ENCODE measurements around the gene TAGLN2. TPM values are rescaled to one million over a fixed set of nuclear protein-coding genes. Genes with fewer than 3 reads are reported as not detected.

Gene TAGLN2
- polyA plus RNA-seq, 4 donors: 244 to 472 (median 400) TPM

DNA sequence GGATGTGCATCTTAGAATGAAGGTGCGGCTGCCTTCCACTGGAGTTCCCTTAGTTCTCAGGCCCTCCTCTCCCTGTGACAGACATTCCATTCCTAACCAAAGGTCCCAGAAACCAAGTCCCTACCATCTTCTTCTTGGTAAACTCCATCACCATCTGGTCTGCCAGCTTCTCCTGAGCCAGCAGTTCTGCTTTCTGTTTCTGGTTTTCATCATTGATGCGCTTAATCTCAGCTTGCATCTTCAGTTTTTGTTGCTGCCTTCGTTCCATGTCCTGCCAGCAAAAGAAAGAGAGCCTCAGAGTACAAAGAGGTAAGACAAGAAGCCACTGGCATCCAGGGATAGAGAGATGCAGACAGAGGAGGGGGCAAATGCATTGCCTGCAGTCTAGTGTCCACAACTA lies 44.9 kb downstream of the TAGLN2 start:
- Histone ChIP-seq H3K4me3 (ENCODE audit: low read depth in 1 of 3, low read length in 3 of 3) (no peak overlapping the region), H3K4me1 (ENCODE audit: control insufficient read depth in 3 of 3, insufficient read depth in 2 of 3, low read depth in 1 of 3, low read length in 2 of 3) (peaks cover 0 to 14% (median 0%) of the 10 kb centered on the region in 3 donors), H3K9me3 (ENCODE audit: control insufficient read depth in 2 of 2, insufficient read depth in 1 of 2, low read depth in 1 of 2, low read length in 1 of 2) (no peaks in the 10 kb centered on the region), H3K36me3 (ENCODE audit: control insufficient read depth in 3 of 3, insufficient read depth in 2 of 3, low read depth in 1 of 3, low read length in 3 of 3) (peaks cover 0 to 2% (median 0%) of the 10 kb centered on the region in 3 donors), H3K27me3 (ENCODE audit: control insufficient read depth in 3 of 3, insufficient read depth in 3 of 3, low read length in 3 of 3) (no peaks in the 10 kb centered on the region), H3K27ac (ENCODE audit: low read depth in 1 of 3, low read length in 2 of 3) (no peak overlapping the region)
- WGBS, 3 donors: 87 to 91% (median 88%) methylated on average over 3 of the region's 3 CpGs
- no peak for FAIRE-seq
- DNase-seq: no peak

DNA sequence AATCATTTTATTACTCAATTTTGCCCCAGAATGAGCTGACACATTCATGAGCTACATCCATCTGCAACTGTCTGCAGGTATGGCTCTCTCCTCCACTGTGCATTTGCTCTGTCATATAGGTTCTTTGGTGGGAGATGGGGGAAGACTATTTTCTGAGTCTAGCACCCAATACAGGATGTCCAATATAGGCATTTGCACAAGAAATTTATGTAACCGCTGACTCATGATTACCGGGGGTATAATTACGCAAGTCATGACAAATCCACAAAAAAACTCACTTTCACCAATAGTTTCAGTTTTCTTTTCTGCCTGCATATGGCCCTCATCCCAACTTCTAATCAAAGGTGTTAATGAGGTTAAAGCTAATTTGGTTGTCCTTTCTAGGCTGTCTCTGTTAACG lies 45.3 kb downstream of the TAGLN2 start:
- WGBS, 3 donors: 72 to 76% (median 73%) methylated on average over 4 of the region's 4 CpGs
- Histone ChIP-seq H3K27me3 (ENCODE audit: control insufficient read depth in 3 of 3, insufficient read depth in 3 of 3, low read length in 3 of 3) (no peaks in the 10 kb centered on the region), H3K36me3 (ENCODE audit: control insufficient read depth in 3 of 3, insufficient read depth in 2 of 3, low read depth in 1 of 3, low read length in 3 of 3) (peaks cover 0 to 2% (median 0%) of the 10 kb centered on the region in 3 donors), H3K9me3 (ENCODE audit: control insufficient read depth in 2 of 2, insufficient read depth in 1 of 2, low read depth in 1 of 2, low read length in 1 of 2) (no peaks in the 10 kb centered on the region), H3K4me3 (ENCODE audit: low read depth in 1 of 3, low read length in 3 of 3) (no peak overlapping the region), H3K27ac (ENCODE audit: low read depth in 1 of 3, low read length in 2 of 3) (no peak overlapping the region), H3K4me1 (ENCODE audit: control insufficient read depth in 3 of 3, insufficient read depth in 2 of 3, low read depth in 1 of 3, low read length in 2 of 3) (peaks cover 0 to 14% (median 0%) of the 10 kb centered on the region in 3 donors)
- no peak for DNase-seq
- FAIRE-seq: no peak

DNA sequence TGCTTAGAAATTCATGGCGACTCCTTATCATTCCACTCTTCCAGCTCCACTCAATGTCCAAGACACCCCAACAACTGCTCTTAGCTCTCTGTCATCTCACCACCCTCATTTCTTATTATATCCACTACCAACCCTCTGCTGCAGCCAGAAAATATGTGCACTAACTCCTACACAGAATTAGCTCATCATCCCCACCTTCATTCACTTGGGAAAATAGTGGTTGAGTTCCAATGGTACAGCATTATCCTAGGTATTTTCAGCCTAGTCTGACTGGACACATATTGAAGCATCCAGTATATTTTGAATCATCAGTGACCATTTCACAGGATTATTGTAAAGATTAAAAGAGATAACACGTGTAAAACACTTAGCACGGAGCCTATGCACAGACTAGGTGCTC lies 46.2 kb downstream of the TAGLN2 start:
- no peak for DNase-seq

DNA sequence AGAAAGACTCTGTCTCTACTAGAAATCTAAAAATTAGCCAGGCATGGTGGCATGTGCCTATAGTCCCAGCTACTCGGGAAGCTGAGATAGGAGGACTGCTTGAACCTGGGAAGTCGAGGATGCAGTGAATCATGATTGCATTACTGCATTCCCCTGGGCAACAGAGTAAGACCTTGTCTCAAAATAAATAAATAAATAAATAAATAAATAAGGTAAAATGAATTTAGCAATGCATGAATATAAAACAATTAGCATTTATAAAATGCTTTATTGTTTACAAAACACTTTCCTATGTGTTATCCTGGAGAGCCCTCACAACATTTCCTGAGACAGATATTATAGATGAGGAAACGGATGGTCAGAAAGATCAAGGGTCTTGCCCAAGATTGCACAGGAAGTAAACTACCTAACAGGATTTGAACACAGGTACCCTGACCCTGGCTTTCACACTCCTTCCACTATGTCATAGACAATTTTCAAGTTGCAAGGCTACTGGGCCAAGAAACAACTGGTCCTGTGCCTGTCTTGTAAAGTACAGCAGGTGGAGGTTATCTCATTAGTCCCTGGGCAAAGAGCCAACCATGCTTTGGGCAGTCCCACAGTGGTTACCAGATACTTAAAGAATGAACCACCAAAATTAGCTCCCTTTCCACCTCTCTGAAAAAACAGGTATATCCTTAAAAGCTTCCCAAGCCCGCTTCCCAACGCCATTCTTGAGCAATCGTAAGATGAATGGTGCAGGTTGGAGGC lies 47.4 kb downstream of the TAGLN2 start:
- Histone ChIP-seq H3K36me3 (ENCODE audit: control insufficient read depth in 3 of 3, insufficient read depth in 2 of 3, low read depth in 1 of 3, low read length in 3 of 3) (peaks cover 0 to 2% (median 0%) of the 10 kb centered on the region in 3 donors), H3K27me3 (ENCODE audit: control insufficient read depth in 3 of 3, insufficient read depth in 3 of 3, low read length in 3 of 3) (peaks cover 0 to 2% (median 0%) of the 10 kb centered on the region in 3 donors), H3K4me1 (ENCODE audit: control insufficient read depth in 3 of 3, insufficient read depth in 2 of 3, low read depth in 1 of 3, low read length in 2 of 3) (peaks cover 0 to 14% (median 0%) of the 10 kb centered on the region in 3 donors), H3K27ac (ENCODE audit: low read depth in 1 of 3, low read length in 2 of 3) (no peak overlapping the region), H3K9me3 (ENCODE audit: control insufficient read depth in 2 of 2, insufficient read depth in 1 of 2, low read depth in 1 of 2, low read length in 1 of 2) (no peaks in the 10 kb centered on the region), H3K4me3 (ENCODE audit: low read depth in 1 of 3, low read length in 3 of 3) (no peak overlapping the region)
- no peak for DNase-seq
- no peak for FAIRE-seq
- 93 to 96% (median 95%) methylated on average over 6 of the region's 6 CpGs for WGBS, 3 donors

More for the DNA sequence above, 46.2 kb downstream of the TAGLN2 start:
- no peak for FAIRE-seq
- Histone ChIP-seq H3K9me3 (ENCODE audit: control insufficient read depth in 2 of 2, insufficient read depth in 1 of 2, low read depth in 1 of 2, low read length in 1 of 2) (no peaks in the 10 kb centered on the region), H3K36me3 (ENCODE audit: control insufficient read depth in 3 of 3, insufficient read depth in 2 of 3, low read depth in 1 of 3, low read length in 3 of 3) (peaks cover 0 to 2% (median 0%) of the 10 kb centered on the region in 3 donors), H3K4me3 (ENCODE audit: low read depth in 1 of 3, low read length in 3 of 3) (no peak overlapping the region), H3K4me1 (ENCODE audit: control insufficient read depth in 3 of 3, insufficient read depth in 2 of 3, low read depth in 1 of 3, low read length in 2 of 3) (peaks cover 0 to 14% (median 0%) of the 10 kb centered on the region in 3 donors), H3K27ac (ENCODE audit: low read depth in 1 of 3, low read length in 2 of 3) (no peak overlapping the region), H3K27me3 (ENCODE audit: control insufficient read depth in 3 of 3, insufficient read depth in 3 of 3, low read length in 3 of 3) (no peaks in the 10 kb centered on the region)
- WGBS, 3 donors: 82 to 86% (median 83%) methylated on average over 3 of the region's 3 CpGs

DNA sequence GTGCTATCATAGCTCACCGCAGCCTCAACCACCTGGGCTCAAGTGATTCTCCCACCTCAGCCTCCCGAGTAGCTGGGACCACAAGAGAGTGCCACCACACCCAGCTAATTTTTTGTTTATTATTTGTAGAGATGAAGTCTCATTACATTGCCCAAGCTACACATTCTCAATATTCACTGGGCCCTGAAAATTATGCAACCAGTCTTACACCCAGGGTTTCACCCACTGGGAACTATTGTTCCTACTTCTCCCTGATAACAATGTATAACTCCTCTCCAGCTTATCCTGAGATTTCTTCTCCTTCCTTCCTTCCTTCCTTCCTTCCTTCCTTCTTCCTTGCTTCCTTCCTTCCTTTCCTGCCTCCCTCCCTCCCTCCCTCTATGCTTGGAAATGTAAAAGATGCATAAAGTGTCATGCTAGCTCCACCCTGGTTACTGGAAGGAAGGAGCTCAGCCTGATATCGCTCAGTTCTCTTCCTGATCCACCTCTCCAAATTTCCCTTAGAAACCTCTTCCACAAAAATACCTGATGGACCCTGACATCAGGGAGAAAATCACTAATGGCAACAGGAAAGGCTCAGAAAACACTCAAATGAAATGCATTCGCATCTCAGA lies 51.7 kb downstream of the TAGLN2 start:
- no peak for DNase-seq
- 91 to 92% (median 91%) methylated on average over 4 of the region's 4 CpGs for WGBS, 3 donors
- FAIRE-seq: no peak

DNA sequence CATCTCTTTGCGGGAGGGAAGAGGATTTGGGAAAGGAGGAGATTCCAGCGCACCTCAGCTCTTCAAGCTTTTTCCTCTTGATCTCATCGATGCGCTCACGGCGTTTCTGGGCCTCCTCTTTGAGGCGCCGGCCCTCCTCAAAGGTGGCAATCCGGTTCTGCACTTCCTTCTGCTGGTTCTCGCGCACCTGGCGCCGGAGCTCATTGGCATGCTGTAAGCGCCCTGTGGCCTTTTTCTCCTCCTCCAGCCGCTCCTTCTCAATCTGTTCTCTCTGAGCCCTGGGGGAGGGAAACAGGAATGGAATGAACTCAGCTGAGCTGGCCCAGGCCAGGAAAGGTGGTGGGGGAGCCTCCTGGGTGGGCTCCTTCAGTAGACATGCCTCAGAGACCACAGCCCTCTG lies 52.4 kb downstream of the TAGLN2 start:
- H3K27ac ChIP-seq (ENCODE audit: low read depth in 1 of 3, low read length in 2 of 3): no peak overlapping the region
- H3K9me3 ChIP-seq (ENCODE audit: control insufficient read depth in 2 of 2, insufficient read depth in 1 of 2, low read depth in 1 of 2, low read length in 1 of 2): no peaks in the 10 kb centered on the region
- DNase-seq: no peak
- no peaks in the 10 kb centered on the region for H3K36me3 ChIP-seq (ENCODE audit: control insufficient read depth in 3 of 3, insufficient read depth in 2 of 3, low read depth in 1 of 3, low read length in 3 of 3)
- peaks cover 0 to 9% (median 0%) of the 10 kb centered on the region in 3 donors for H3K4me1 ChIP-seq (ENCODE audit: control insufficient read depth in 3 of 3, insufficient read depth in 2 of 3, low read depth in 1 of 3, low read length in 2 of 3)
- H3K27me3 ChIP-seq (ENCODE audit: control insufficient read depth in 3 of 3, insufficient read depth in 3 of 3, low read length in 3 of 3): peaks cover 0 to 8% (median 0%) of the 10 kb centered on the region in 3 donors
- WGBS, 3 donors: 72 to 90% (median 83%) methylated on average over 14 to 15 of the region's 15 CpGs
- H3K4me3 ChIP-seq (ENCODE audit: low read depth in 1 of 3, low read length in 3 of 3): no peak overlapping the region
- no peak for FAIRE-seq

More for the DNA sequence above, 51.7 kb downstream of the TAGLN2 start:
- H3K27me3 ChIP-seq (ENCODE audit: control insufficient read depth in 3 of 3, insufficient read depth in 3 of 3, low read length in 3 of 3): peaks cover 0 to 8% (median 0%) of the 10 kb centered on the region in 3 donors
- H3K27ac ChIP-seq (ENCODE audit: low read depth in 1 of 3, low read length in 2 of 3): no peak overlapping the region
- no peak overlapping the region for H3K4me3 ChIP-seq (ENCODE audit: low read depth in 1 of 3, low read length in 3 of 3)
- no peaks in the 10 kb centered on the region for H3K36me3 ChIP-seq (ENCODE audit: control insufficient read depth in 3 of 3, insufficient read depth in 2 of 3, low read depth in 1 of 3, low read length in 3 of 3)
- peaks cover 0 to 1% (median 0%) of the 10 kb centered on the region in 3 donors for H3K4me1 ChIP-seq (ENCODE audit: control insufficient read depth in 3 of 3, insufficient read depth in 2 of 3, low read depth in 1 of 3, low read length in 2 of 3)
- no peaks in the 10 kb centered on the region for H3K9me3 ChIP-seq (ENCODE audit: control insufficient read depth in 2 of 2, insufficient read depth in 1 of 2, low read depth in 1 of 2, low read length in 1 of 2)

DNA sequence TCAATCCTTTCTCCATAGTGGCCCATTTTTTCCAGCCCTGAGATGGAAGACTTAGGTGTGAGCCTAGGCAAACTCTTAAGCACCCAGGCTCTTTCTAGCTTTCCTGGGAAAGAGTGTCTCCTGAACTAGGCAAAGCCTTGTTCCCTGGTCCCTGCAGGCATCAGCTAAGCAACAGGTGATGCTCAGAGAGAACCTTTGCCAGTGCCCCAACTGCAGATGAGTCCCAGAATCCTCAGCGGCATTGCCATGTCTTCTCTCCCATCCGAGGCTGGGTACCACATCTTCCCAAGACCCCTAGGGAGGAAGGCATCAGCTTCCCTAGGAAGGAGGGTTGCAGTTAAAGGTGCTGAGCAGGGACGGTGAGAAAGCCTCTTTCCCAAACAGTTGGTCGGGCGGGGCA lies 54.6 kb downstream of the TAGLN2 start:
- WGBS, 3 donors: 84 to 90% (median 85%) methylated on average over 5 of the region's 5 CpGs
- Histone ChIP-seq H3K9me3 (ENCODE audit: control insufficient read depth in 2 of 2, insufficient read depth in 1 of 2, low read depth in 1 of 2, low read length in 1 of 2) (no peaks in the 10 kb centered on the region), H3K4me1 (ENCODE audit: control insufficient read depth in 3 of 3, insufficient read depth in 2 of 3, low read depth in 1 of 3, low read length in 2 of 3) (peaks cover 0 to 17% (median 0%) of the 10 kb centered on the region in 3 donors), H3K27ac (ENCODE audit: low read depth in 1 of 3, low read length in 2 of 3) (no peak overlapping the region), H3K36me3 (ENCODE audit: control insufficient read depth in 3 of 3, insufficient read depth in 2 of 3, low read depth in 1 of 3, low read length in 3 of 3) (no peaks in the 10 kb centered on the region), H3K27me3 (ENCODE audit: control insufficient read depth in 3 of 3, insufficient read depth in 3 of 3, low read length in 3 of 3) (peaks cover 0 to 8% (median 0%) of the 10 kb centered on the region in 3 donors), H3K4me3 (ENCODE audit: low read depth in 1 of 3, low read length in 3 of 3) (no peak overlapping the region)
- FAIRE-seq (no peak), DNase-seq (no peak)

DNA sequence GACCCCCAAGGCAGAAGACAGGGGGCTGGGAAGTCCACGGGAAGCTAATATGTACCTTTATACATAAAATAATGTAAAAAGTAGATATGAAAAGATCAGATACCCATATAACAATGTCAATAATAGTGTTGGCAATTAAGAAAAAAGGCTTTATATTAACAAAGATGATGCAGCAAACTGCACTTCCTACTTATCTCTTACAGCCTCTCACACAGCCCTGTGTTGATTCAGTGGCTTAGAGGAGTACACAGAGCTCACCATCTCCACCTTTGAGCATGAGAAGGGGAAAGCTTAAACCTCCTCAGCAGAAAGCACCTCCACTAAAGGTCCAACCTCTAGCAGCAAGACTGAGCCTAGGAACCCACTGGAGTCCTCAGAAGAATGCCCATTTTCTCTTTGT lies 55.7 kb downstream of the TAGLN2 start:
- H3K27ac ChIP-seq (ENCODE audit: low read depth in 1 of 3, low read length in 2 of 3): no peak overlapping the region
- peaks cover 0 to 8% (median 0%) of the 10 kb centered on the region in 3 donors for H3K27me3 ChIP-seq (ENCODE audit: control insufficient read depth in 3 of 3, insufficient read depth in 3 of 3, low read length in 3 of 3)
- WGBS, 3 donors: 39 to 75% (median 47%) methylated on average over 1 of the region's 1 CpG
- no peaks in the 10 kb centered on the region for H3K9me3 ChIP-seq (ENCODE audit: control insufficient read depth in 2 of 2, insufficient read depth in 1 of 2, low read depth in 1 of 2, low read length in 1 of 2)
- peaks cover 0 to 17% (median 0%) of the 10 kb centered on the region in 3 donors for H3K4me1 ChIP-seq (ENCODE audit: control insufficient read depth in 3 of 3, insufficient read depth in 2 of 3, low read depth in 1 of 3, low read length in 2 of 3)
- no peak overlapping the region for H3K4me3 ChIP-seq (ENCODE audit: low read depth in 1 of 3, low read length in 3 of 3)
- FAIRE-seq: no peak
- H3K36me3 ChIP-seq (ENCODE audit: control insufficient read depth in 3 of 3, insufficient read depth in 2 of 3, low read depth in 1 of 3, low read length in 3 of 3): no peaks in the 10 kb centered on the region
- DNase-seq: no peak

All from small intestine (tissue), 7 donors.